Calu3 (cell line): Measurements from ENCODE around the gene RCVRN. TPM values are rescaled to one million over a fixed set of nuclear protein-coding genes. Genes with fewer than 3 reads are reported as not detected.
A peak's percentile ranks its signal among the peaks of the same experiment; 100 is the strongest.

Source experiments
- BruUV-seq: library from RNA; stranded (reverse); fragments of 400-500 nt; replicated peaks from 2 replicates; lab custom pipeline; 2021; lab: Mats Ljungman, UMichigan
- CTCF ChIA-PET: fragments of 300-600 bp; sonication (Branson Sonifier 250); formaldehyde crosslinking; loops from one replicate; lab custom pipeline; 2022; ENCODE audit warnings: antibody characterized with exemption; lab: Charles Lee
- DNase-seq: peaks from one replicate; pipeline ENCODE4 v3.0.0; 2022
- H3K27ac Mint-ChIP-seq: one replicate; pipeline ENCODE4 v1.8.0; 2022; ENCODE audit warnings: mixed read lengths; ENCODE audit not compliant: unreplicated experiment
- H3K27me3 Mint-ChIP-seq: one replicate; pipeline ENCODE4 v1.8.0; 2022; ENCODE audit warnings: mixed read lengths; ENCODE audit not compliant: unreplicated experiment
- H3K36me3 Mint-ChIP-seq: one replicate; pipeline ENCODE4 v1.8.0; 2022; ENCODE audit warnings: mild to moderate bottlenecking, moderate library complexity, mixed read lengths; ENCODE audit not compliant: insufficient read depth, unreplicated experiment
- H3K4me1 Mint-ChIP-seq: one replicate; pipeline ENCODE4 v1.8.0; 2022; ENCODE audit warnings: mild to moderate bottlenecking, low read depth, mixed read lengths; ENCODE audit not compliant: unreplicated experiment
- H3K4me3 Mint-ChIP-seq: one replicate; pipeline ENCODE4 v1.8.0; 2022; ENCODE audit warnings: mild to moderate bottlenecking, low read depth, moderate library complexity, mixed read lengths; ENCODE audit not compliant: unreplicated experiment
- H3K9me3 Mint-ChIP-seq: one replicate; pipeline ENCODE4 v1.8.0; 2022; ENCODE audit warnings: low read depth, mixed read lengths; ENCODE audit not compliant: unreplicated experiment
- intact Hi-C: fragments of 100-400 bp; cut with micrococcal nuclease; formaldehyde crosslinking; loops from one replicate; pipeline ENCODE4 v1.10.0; 2022; ENCODE audit not compliant: unreplicated experiment
- total RNA-seq: library from RNA; stranded (reverse); gene quantifications from 2 replicates; pipeline ENCODE4 v1.2.3, GENCODE V29; 2022
- TF ChIP-seq, protein P1 (sequence below): fragments of 200-600 bp; IDR thresholded peaks from one replicate; pipeline ENCODE4 v1.8.0; 2022; ENCODE audit warnings: antibody characterized with exemption; ENCODE audit not compliant: unreplicated experiment

The RCVRN gene
- total RNA-seq, 1 experiment from 2014 or later = not detected

DNA sequence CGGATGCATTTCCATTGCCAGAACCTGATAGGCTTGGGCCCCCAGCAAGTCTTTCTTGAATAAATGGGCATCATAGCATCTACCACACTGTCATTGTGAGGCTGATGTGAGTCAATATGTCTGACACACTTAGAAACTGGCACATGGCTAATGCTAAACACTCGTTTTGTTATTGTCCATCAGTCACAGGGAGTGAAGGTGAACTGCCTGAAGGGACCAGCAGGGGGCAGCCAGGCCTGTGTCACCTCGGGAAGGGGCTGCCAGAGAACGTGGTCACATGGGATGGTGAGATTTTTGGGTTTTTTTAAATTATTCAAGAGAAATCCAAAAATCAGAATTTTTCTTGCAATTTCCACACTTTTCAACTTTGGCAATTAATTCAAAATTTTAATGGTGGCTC is 831 bp upstream of the RCVRN start:
- Mint-ChIP-seq H3K36me3 (peaks cover 4% of the 10 kb centered on the region), H3K27ac (no peak overlapping the region), H3K4me1 (peaks cover 2% of the 10 kb centered on the region), H3K4me3 (no peak overlapping the region), H3K9me3 (no peaks in the 10 kb centered on the region), H3K27me3 (peaks cover 20% of the 10 kb centered on the region)
- TF ChIP-seq, protein P1, sequence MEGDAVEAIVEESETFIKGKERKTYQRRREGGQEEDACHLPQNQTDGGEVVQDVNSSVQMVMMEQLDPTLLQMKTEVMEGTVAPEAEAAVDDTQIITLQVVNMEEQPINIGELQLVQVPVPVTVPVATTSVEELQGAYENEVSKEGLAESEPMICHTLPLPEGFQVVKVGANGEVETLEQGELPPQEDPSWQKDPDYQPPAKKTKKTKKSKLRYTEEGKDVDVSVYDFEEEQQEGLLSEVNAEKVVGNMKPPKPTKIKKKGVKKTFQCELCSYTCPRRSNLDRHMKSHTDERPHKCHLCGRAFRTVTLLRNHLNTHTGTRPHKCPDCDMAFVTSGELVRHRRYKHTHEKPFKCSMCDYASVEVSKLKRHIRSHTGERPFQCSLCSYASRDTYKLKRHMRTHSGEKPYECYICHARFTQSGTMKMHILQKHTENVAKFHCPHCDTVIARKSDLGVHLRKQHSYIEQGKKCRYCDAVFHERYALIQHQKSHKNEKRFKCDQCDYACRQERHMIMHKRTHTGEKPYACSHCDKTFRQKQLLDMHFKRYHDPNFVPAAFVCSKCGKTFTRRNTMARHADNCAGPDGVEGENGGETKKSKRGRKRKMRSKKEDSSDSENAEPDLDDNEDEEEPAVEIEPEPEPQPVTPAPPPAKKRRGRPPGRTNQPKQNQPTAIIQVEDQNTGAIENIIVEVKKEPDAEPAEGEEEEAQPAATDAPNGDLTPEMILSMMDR = peak; percentile 26
- intact Hi-C loops = no loop called here
- DNase-seq = peak; percentile 26
- CTCF ChIA-PET = no interaction called here
- BruUV-seq = no TSS peak

DNA sequence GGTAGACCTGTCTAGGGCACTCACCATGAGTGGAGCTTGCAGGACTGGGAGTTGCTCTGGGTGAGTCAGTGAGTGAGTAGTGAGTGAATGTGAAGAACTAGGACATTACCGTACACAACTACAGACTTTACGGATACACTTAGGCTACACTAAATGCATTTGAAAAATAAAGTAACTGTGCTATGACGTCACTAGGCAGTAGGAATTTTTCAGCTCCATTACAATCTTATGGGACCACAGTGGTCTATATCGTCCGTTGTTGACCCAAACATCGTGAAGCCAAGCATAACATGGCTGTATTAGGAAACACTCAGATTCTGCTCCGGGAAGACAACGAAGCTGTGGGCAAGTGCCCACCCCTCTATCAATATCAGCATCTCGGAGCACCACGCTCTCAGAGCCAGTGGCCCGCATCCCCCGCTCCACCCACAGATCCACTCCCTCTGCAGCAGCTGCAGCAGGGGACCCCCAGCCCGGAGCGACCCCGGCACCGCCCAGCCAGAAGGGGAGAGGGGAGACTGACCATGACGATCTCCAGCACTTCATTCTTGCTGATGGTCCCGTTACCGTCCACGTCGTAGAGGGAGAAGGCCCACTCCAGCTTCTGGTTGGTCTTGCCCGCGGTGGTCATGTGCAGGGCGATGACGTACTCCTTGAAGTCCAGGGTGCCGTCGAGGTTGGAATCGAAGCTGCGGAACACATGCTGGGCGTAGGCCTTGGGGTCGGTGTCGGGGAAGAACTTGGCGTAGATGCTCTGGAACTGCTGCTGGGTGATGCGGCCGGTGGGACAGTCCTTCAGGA is 594 bp downstream of the RCVRN start:
- no peak overlapping the region for H3K4me3 Mint-ChIP-seq
- peaks cover 27% of the 10 kb centered on the region for H3K27me3 Mint-ChIP-seq
- peaks cover 4% of the 10 kb centered on the region for H3K36me3 Mint-ChIP-seq
- TF ChIP-seq, protein P1 = no peak
- intact Hi-C loops = no loop called here
- no TSS peak for BruUV-seq
- H3K9me3 Mint-ChIP-seq = no peaks in the 10 kb centered on the region
- no peak for DNase-seq
- no peak overlapping the region for H3K27ac Mint-ChIP-seq
- CTCF ChIA-PET = interaction anchor here (0.7 kb wide), 1 partner anchor 93 kb away, joined by 12 read pairs; no protein-coding TSS in a partner anchor
- H3K4me1 Mint-ChIP-seq = peaks cover 11% of the 10 kb centered on the region

DNA sequence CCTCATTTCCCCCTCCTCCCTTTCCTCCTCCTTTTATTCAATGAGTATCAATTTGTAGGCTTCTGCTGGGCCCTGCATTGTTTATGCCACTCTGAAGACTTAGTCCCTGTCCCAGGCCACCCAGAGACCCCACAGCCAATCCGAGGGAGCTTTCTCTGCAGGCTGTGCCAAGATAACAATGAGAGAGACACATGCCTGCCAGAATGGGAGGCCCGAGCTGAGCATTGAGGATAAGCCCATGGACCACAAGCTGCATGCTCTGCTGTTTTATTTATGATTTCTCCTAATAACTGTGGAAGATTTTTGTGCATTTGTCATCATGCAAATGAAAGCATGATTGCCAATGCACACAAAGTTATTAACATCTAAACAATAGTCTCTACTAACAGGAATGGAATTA is 3.0 kb downstream of the RCVRN start:
- peaks cover 11% of the 10 kb centered on the region for H3K4me1 Mint-ChIP-seq
- no peaks in the 10 kb centered on the region for H3K9me3 Mint-ChIP-seq
- H3K27ac Mint-ChIP-seq = no peak overlapping the region
- CTCF ChIA-PET = interaction anchor here (0.9 kb wide), 1 partner anchor 13 kb away, joined by 4 read pairs; no protein-coding TSS in a partner anchor
- DNase-seq = no peak
- H3K4me3 Mint-ChIP-seq = no peak overlapping the region
- no TSS peak for BruUV-seq
- H3K36me3 Mint-ChIP-seq = no peaks in the 10 kb centered on the region
- TF ChIP-seq, protein P1 = no peak
- intact Hi-C loops = no loop called here
- H3K27me3 Mint-ChIP-seq = peaks cover 21% of the 10 kb centered on the region

DNA sequence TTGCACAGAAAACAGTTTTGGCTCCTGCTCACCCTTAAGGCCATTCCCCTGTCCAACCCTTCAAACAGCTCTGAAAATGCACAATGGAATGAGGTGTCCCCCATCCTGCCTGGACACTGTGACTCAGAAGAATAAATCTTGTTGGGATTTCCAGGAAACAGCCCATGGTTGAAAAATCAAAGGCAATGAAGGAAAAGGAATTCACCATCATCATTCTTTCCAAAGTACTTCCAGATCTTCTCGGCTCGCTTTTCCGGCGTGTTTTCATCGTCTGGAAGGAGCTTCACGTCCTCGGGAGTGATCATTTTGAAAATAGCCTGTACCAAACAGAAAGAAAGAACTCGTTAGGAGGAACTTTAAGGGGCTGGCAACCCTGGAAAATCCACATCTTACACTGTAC is 4.3 kb downstream of the RCVRN start:
- peaks cover 34% of the 10 kb centered on the region for H3K27me3 Mint-ChIP-seq
- peaks cover 11% of the 10 kb centered on the region for H3K4me1 Mint-ChIP-seq
- no peak overlapping the region for H3K4me3 Mint-ChIP-seq
- H3K27ac Mint-ChIP-seq = no peak overlapping the region
- TF ChIP-seq, protein P1 = no peak
- no TSS peak for BruUV-seq
- no peaks in the 10 kb centered on the region for H3K36me3 Mint-ChIP-seq
- CTCF ChIA-PET = no interaction called here
- no peaks in the 10 kb centered on the region for H3K9me3 Mint-ChIP-seq
- intact Hi-C loops = no loop called here
- no peak for DNase-seq
